ENCODE data around the gene SNX3. TPM values are rescaled to one million over a fixed set of nuclear protein-coding genes. Genes with fewer than 3 reads are reported as not detected.

The SNX3 gene
- total RNA-seq, 1 donor from 2014 or later = 178 TPM

GRCh38 chr6:108198761-108199498, 61.9 kb downstream of the SNX3 start:
- no peak for DNase-seq (ENCODE audit: low spot score)
- Mint-ChIP-seq H3K4me3 (ENCODE audit: unreplicated experiment) (no peak overlapping the region), H3K27ac (ENCODE audit: unreplicated experiment) (no peak overlapping the region), H3K36me3 (ENCODE audit: low read depth) (peaks cover 2% of the 10 kb centered on the region), H3K9me3 (ENCODE audit: low read depth) (no peaks in the 10 kb centered on the region), H3K4me1 (ENCODE audit: low read depth) (peaks cover 17% of the 10 kb centered on the region), H3K27me3 (ENCODE audit: low read depth) (peaks cover 8% of the 10 kb centered on the region)
- TF ChIP-seq CTCF (IDR thresholded peaks at IDR 0.05) = no peak

- no peak for TF ChIP-seq CTCF (IDR thresholded peaks at IDR 0.05)
- peaks cover 28% of the 10 kb centered on the region for H3K27me3 Mint-ChIP-seq (ENCODE audit: low read depth)
- H3K36me3 Mint-ChIP-seq (ENCODE audit: low read depth) = no peaks in the 10 kb centered on the region
- no peak overlapping the region for H3K27ac Mint-ChIP-seq (ENCODE audit: unreplicated experiment)
- no peaks in the 10 kb centered on the region for H3K9me3 Mint-ChIP-seq (ENCODE audit: low read depth)
- peaks cover 6% of the 10 kb centered on the region for H3K4me1 Mint-ChIP-seq (ENCODE audit: low read depth)
- no peak for DNase-seq (ENCODE audit: low spot score)
- no peak overlapping the region for H3K4me3 Mint-ChIP-seq (ENCODE audit: unreplicated experiment)
These were observed 65.6 kb downstream of the SNX3 start for GRCh38 chr6:108195209-108195608.

GRCh38 chr6:108194503-108194902, 66.3 kb downstream of the SNX3 start:
- TF ChIP-seq CTCF (IDR thresholded peaks at IDR 0.05) = no peak
- Mint-ChIP-seq H3K4me1 (ENCODE audit: low read depth) (no peaks in the 10 kb centered on the region), H3K27ac (ENCODE audit: unreplicated experiment) (no peak overlapping the region), H3K27me3 (ENCODE audit: low read depth) (peaks cover 32% of the 10 kb centered on the region), H3K36me3 (ENCODE audit: low read depth) (no peaks in the 10 kb centered on the region), H3K9me3 (ENCODE audit: low read depth) (no peaks in the 10 kb centered on the region), H3K4me3 (ENCODE audit: unreplicated experiment) (no peak overlapping the region)
- DNase-seq (ENCODE audit: low spot score) = no peak

- H3K27ac Mint-ChIP-seq (ENCODE audit: unreplicated experiment) = no peak overlapping the region
- peaks cover 38% of the 10 kb centered on the region for H3K27me3 Mint-ChIP-seq (ENCODE audit: low read depth)
- H3K4me3 Mint-ChIP-seq (ENCODE audit: unreplicated experiment) = no peak overlapping the region
- no peak for TF ChIP-seq CTCF (IDR thresholded peaks at IDR 0.05)
- no peaks in the 10 kb centered on the region for H3K36me3 Mint-ChIP-seq (ENCODE audit: low read depth)
- no peaks in the 10 kb centered on the region for H3K4me1 Mint-ChIP-seq (ENCODE audit: low read depth)
- no peaks in the 10 kb centered on the region for H3K9me3 Mint-ChIP-seq (ENCODE audit: low read depth)
- no peak for DNase-seq (ENCODE audit: low spot score)
These were observed 67.0 kb downstream of the SNX3 start for GRCh38 chr6:108193835-108194234.

GRCh38 chr6:108193131-108193530, 67.7 kb downstream of the SNX3 start:
- peaks cover 40% of the 10 kb centered on the region for H3K27me3 Mint-ChIP-seq (ENCODE audit: low read depth)
- no peak overlapping the region for H3K4me3 Mint-ChIP-seq (ENCODE audit: unreplicated experiment)
- H3K36me3 Mint-ChIP-seq (ENCODE audit: low read depth) = no peaks in the 10 kb centered on the region

More at GRCh38 chr6:108193131-108193530, 67.7 kb downstream of the SNX3 start:
- Mint-ChIP-seq H3K27ac (ENCODE audit: unreplicated experiment) (no peak overlapping the region), H3K9me3 (ENCODE audit: low read depth) (no peaks in the 10 kb centered on the region), H3K4me1 (ENCODE audit: low read depth) (no peaks in the 10 kb centered on the region)
- TF ChIP-seq CTCF (IDR thresholded peaks at IDR 0.05) = no peak
- DNase-seq (ENCODE audit: low spot score) = no peak

All from chondrocyte (in vitro differentiated cells).